ENCODE measurements around the gene SPTBN4. TPM values are rescaled to one million over a fixed set of nuclear protein-coding genes. Genes with fewer than 3 reads are reported as not detected.

Gene SPTBN4
- total and polyA plus RNA-seq, 4 donors, result 0.58 to 0.80 (median 0.72) TPM

DNA sequence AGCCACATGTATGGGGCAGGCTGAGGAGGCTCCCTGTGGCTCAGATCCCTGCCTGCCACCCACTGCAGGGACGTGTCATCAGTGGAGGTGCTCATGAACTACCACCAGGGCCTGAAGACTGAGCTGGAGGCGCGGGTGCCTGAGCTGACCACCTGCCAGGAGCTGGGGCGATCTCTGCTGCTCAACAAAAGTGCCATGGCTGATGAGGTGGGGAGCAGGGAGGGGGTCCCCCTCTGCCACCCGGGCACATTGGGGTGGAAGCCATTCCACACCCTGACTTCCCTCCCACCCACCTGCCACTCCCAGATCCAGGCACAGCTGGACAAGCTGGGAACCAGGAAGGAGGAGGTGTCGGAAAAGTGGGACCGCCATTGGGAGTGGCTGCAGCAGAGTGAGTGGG, 98.6 kb downstream of the SPTBN4 start:
- TF ChIP-seq, protein P1, sequence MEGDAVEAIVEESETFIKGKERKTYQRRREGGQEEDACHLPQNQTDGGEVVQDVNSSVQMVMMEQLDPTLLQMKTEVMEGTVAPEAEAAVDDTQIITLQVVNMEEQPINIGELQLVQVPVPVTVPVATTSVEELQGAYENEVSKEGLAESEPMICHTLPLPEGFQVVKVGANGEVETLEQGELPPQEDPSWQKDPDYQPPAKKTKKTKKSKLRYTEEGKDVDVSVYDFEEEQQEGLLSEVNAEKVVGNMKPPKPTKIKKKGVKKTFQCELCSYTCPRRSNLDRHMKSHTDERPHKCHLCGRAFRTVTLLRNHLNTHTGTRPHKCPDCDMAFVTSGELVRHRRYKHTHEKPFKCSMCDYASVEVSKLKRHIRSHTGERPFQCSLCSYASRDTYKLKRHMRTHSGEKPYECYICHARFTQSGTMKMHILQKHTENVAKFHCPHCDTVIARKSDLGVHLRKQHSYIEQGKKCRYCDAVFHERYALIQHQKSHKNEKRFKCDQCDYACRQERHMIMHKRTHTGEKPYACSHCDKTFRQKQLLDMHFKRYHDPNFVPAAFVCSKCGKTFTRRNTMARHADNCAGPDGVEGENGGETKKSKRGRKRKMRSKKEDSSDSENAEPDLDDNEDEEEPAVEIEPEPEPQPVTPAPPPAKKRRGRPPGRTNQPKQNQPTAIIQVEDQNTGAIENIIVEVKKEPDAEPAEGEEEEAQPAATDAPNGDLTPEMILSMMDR (IDR thresholded peaks at IDR 0.05; ENCODE audit: control extremely low read depth, extremely low read depth), result no peak
- H3K27me3 ChIP-seq (ENCODE audit: control insufficient read depth in 3 of 3, insufficient read depth in 3 of 3, low read length in 2 of 3), result peaks cover 0 to 47% (median 26%) of the 10 kb centered on the region in 3 donors
- no peak overlapping the region for H3K4me3 ChIP-seq
- H3K4me1 ChIP-seq (ENCODE audit: control insufficient read depth in 5 of 5, insufficient read depth in 5 of 5, low read length in 5 of 5), result peaks cover 0 to 4% (median 0%) of the 10 kb centered on the region in 5 donors
- no peaks in the 10 kb centered on the region for H3K9me3 ChIP-seq (ENCODE audit: control insufficient read depth in 4 of 4, insufficient read depth in 3 of 4, low read length in 3 of 4)
- H3K36me3 ChIP-seq (ENCODE audit: control insufficient read depth in 4 of 4, insufficient read depth in 4 of 4, low read length in 4 of 4), result no peaks in the 10 kb centered on the region
- H3K9ac ChIP-seq (ENCODE audit: insufficient read depth in 1 of 2, low read length in 2 of 2), result no peak overlapping the region
- DNase-seq (no peak), ATAC-seq (ENCODE audit: insufficient read depth, low FRiP score) (no peak)
- H3K27ac ChIP-seq (ENCODE audit: low read depth in 1 of 2, low read length in 1 of 2), result no peak overlapping the region
- 80 to 91% methylated on average over 7 of the region's 7 CpGs for WGBS, 2 donors

DNA sequence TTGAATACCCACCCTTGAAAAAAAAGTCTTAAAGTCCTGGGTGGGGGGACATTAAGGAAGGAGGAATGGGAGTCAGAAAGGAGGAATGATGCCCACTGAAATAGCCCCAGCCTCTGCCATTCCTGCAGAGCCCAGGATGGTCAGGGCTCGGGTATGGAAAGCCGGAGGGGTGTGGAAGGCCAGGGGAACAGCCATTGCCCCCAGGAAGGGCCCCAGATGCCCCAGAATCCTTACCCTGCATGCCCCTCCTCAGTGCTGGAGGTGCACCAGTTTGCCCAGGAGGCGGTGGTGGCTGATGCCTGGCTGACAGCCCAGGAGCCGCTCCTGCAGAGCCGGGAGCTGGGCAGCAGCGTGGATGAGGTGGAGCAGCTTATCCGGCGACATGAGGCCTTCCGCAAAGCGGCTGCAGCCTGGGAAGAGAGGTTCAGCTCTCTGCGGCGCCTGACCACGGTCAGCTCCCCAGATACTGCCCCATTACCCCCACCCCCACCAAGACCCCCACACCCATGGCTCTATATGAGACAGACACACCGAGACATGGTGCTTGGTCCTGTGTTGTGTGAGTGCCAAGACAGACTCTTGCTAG, 99.2 kb downstream of the SPTBN4 start:
- no peak overlapping the region for H3K9ac ChIP-seq (ENCODE audit: insufficient read depth in 1 of 2, low read length in 2 of 2)
- TF ChIP-seq, protein P1 (IDR thresholded peaks at IDR 0.05; ENCODE audit: control extremely low read depth, extremely low read depth), result no peak
- peaks cover 0 to 7% (median 0%) of the 10 kb centered on the region in 5 donors for H3K4me1 ChIP-seq (ENCODE audit: control insufficient read depth in 5 of 5, insufficient read depth in 5 of 5, low read length in 5 of 5)
- no peaks in the 10 kb centered on the region for H3K9me3 ChIP-seq (ENCODE audit: control insufficient read depth in 4 of 4, insufficient read depth in 3 of 4, low read length in 3 of 4)
- H3K36me3 ChIP-seq (ENCODE audit: control insufficient read depth in 4 of 4, insufficient read depth in 4 of 4, low read length in 4 of 4), result no peaks in the 10 kb centered on the region
- ATAC-seq (ENCODE audit: insufficient read depth, low FRiP score) (no peak), DNase-seq (no peak)
- 74 to 84% methylated on average over 14 of the region's 14 CpGs for WGBS, 2 donors
- no peak overlapping the region for H3K27ac ChIP-seq (ENCODE audit: low read depth in 1 of 2, low read length in 1 of 2)
- no peak overlapping the region for H3K4me3 ChIP-seq
- peaks cover 0 to 44% (median 26%) of the 10 kb centered on the region in 3 donors for H3K27me3 ChIP-seq (ENCODE audit: control insufficient read depth in 3 of 3, insufficient read depth in 3 of 3, low read length in 2 of 3)

DNA sequence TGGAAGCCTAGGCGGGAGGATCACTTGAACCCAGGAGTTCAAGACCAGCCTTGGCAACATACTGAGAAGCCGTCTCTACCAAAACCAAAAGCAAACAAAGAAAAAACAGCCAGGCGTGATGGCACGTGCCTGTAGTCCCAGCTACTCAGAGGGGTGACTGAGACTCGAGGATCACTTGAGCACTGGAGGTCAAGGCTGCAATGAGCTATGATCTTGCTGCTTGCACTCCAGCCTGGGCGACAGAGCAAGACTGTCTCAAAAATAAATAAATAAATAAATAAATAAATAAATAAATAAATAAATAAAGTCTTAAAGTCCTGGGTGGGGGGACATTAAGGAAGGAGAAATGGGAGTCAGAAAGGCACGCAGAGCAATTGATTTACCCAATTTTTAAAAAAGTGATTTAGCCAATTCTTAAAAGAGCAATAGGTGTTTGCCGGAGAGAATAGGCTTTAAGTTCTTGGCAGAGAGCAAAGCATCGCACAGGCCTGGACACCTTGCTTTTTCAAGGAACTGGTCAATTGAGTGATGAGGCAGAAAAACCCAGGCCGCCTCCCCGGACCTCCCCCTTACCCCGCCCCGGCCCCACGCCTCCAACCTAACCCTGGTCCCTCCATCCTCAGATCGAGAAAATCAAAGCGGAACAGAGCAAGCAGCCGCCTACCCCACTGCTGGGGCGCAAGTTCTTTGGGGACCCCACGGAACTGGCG, 100.4 kb downstream of the SPTBN4 start:
- Histone ChIP-seq H3K36me3 (ENCODE audit: control insufficient read depth in 4 of 4, insufficient read depth in 4 of 4, low read length in 4 of 4) (no peaks in the 10 kb centered on the region), H3K27ac (ENCODE audit: low read depth in 1 of 2, low read length in 1 of 2) (no peak overlapping the region), H3K9me3 (ENCODE audit: control insufficient read depth in 4 of 4, insufficient read depth in 3 of 4, low read length in 3 of 4) (no peaks in the 10 kb centered on the region), H3K9ac (ENCODE audit: insufficient read depth in 1 of 2, low read length in 2 of 2) (no peak overlapping the region), H3K27me3 (ENCODE audit: control insufficient read depth in 3 of 3, insufficient read depth in 3 of 3, low read length in 2 of 3) (peaks cover 0 to 41% (median 26%) of the 10 kb centered on the region in 3 donors), H3K4me3 (no peak overlapping the region), H3K4me1 (ENCODE audit: control insufficient read depth in 5 of 5, insufficient read depth in 5 of 5, low read length in 5 of 5) (peaks cover 0 to 7% (median 0%) of the 10 kb centered on the region in 5 donors)
- DNase-seq, result no peak
- TF ChIP-seq, protein P1 (IDR thresholded peaks at IDR 0.05; ENCODE audit: control extremely low read depth, extremely low read depth), result no peak
- ATAC-seq (ENCODE audit: insufficient read depth, low FRiP score), result no peak
- 21 to 22% methylated on average over 20 of the region's 20 CpGs for WGBS, 2 donors
